A549 treated with GW870086 at 1 μM for 4 hours (cell line): Measurements from ENCODE around the gene DPP8. TPM values are rescaled to one million over a fixed set of nuclear protein-coding genes. Genes with fewer than 3 reads are reported as not detected.

Experiments used
- total RNA-seq: library from RNA; stranded (reverse); fragments of 200-300 nt; extraction: Qiagen RNA extraction; gene quantifications from 5 replicates; pipeline ENCODE4 v1.2.3, GENCODE V29; 2022; ENCODE audit warnings: low read depth

Gene DPP8
- total RNA-seq: 17.4 to 30.0 TPM (median 27.5 TPM) in 5 replicates

GRCh38 chr15:65516997-65517865, at the start of gene DPP8:
TSS of gene DPP8 (minus strand) at chr15:65517689. CDS start at chr15:65512553, 5,136 bp downstream.

GRCh38 chr15:65530318-65531111, 13.0 kb upstream of the DPP8 start, which contains the start of gene HACD3:
TSS of gene HACD3 (plus strand) at chr15:65530463. CDS start at chr15:65530632, 169 bp downstream.

Other genes starting within 250 kb of the DPP8 start
- 10.3 to 11.3 TPM (median 10.8 TPM) in 5 replicates for gene PARP16, start 230.8 kb downstream of the DPP8 start, total RNA-seq
- not detected in 5 replicates for gene RNU5A-1, start 221.6 kb downstream of the DPP8 start, total RNA-seq
- not detected in 5 replicates for gene RNU5B-1, start 213.0 kb downstream of the DPP8 start, total RNA-seq
- 0.09 to 0.23 TPM (median 0.16 TPM) in 5 replicates for gene IGDCC3, start 139.7 kb downstream of the DPP8 start, total RNA-seq
- gene IGDCC4, start 94.7 kb downstream of the DPP8 start, total RNA-seq: 2.2 to 2.8 TPM (median 2.5 TPM) in 5 replicates
- 123 to 157 TPM (median 143 TPM) in 5 replicates for gene HACD3, start 12.8 kb upstream of the DPP8 start, total RNA-seq
- 42.4 to 46.5 TPM (median 43.2 TPM) in 5 replicates for gene INTS14, start 93.4 kb upstream of the DPP8 start, total RNA-seq
- gene SLC24A1, start 104.2 kb upstream of the DPP8 start, total RNA-seq: 2.2 to 5.0 TPM (median 4.1 TPM) in 5 replicates